HCEC 1CT (cell line): ENCODE results near the gene SEMA4C.
A peak's percentile ranks its signal among the peaks of the same experiment; 100 is the strongest.
"Not testable (repeated sequence)": the region's sequence is repeated elsewhere in the genome, so short reads cannot be mapped to it uniquely, and the experiment has no call there.

Experiments
- DNase-seq: peaks from one replicate; pipeline ENCODE4 v3.0.0-alpha.2; 2017

The SEMA4C gene

DNA sequence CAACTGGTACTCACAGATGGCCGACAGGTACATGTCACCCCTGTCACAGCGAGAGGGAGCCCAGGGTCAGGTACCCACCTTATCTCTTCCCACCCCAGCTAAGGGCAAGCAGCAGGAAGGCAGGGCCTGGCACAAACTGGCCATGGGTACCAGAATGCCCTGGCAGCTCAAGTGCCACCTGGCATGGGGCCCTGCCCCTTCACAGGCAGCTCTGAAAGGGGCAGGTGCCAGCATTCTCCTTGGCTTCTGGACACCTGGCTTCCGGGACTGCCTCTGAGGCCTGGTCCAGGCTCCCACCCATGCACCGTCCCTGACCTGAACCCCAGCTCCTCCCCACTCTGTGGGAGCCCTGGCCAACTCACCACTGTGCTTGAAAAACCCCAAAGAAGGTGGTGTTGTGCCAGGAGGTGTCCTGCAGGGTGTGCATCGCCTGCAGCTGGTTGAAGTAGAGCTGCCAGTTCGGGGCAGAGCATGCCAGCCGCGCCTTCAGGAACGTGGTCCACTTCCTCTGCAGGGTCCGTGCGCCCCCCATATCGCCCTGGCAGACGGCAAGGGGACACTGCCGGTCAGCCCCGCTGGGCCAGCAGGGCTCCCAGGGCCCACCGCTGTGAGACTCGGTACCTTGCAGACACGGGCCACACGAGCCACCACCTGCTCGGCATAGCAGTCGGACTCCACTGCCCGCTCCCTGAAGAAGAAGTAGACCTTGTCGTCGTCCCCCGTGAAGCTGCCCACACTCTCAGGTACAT, 5.4 kb downstream of the SEMA4C start:
- DNase-seq, result no peak

DNA sequence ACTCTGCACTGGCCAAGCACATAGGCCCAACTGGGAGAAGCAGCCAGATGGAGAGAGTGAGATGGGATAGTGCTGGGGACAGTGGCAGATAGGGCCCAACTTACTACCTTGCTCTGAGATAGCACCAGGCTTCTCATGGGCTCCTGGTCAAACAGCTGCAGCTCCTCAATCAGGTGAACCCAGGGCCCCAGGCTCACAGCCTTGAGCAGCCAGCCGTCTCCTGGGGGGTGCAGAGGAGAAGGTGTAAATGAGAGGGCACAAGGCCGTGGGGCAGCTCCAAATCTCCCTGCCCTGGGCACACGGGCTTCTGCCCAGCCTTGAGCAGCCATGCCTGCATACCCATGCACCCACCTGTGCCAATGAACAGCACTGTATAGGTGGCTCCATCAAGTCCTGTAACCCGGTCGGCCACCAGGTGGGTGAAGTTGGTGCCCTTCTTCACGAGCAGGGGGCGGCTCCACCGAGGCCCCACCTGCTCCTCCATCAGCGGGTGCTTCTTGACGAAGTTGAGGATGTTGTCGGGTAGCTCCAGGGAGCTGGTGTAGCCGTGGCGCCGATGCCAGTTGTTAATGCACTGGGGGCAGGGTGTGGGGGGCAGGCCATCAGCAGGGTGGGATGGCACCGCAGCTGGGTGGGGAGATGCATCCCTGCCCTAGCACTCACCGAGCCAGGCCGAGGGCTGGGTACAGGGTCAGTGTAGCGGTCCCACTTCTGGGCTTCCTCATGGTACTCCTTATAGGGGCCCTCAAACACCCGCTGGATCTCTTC, 6.1 kb downstream of the SEMA4C start:
- DNase-seq, result no peak

DNA sequence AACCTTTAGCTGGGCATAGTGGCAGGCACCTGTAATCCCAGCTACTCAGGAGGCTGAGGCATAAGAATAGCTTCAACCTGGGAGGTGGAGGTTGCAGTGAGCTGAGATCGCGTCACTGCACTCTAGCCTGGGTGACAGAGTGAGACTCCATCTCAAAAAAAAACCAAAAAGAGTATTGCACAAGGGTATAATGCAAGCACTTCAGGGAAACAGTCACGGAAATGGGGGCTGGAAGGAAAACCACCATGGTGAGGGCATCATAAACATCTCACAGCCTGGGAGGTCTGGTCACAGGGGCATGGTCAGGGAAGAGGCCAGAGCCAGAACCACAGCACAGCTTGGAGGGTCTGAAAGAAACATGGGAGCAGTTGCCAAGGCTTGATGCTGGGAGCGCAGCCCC, 6.8 kb downstream of the SEMA4C start:
- not testable (repeated sequence) for DNase-seq

DNA sequence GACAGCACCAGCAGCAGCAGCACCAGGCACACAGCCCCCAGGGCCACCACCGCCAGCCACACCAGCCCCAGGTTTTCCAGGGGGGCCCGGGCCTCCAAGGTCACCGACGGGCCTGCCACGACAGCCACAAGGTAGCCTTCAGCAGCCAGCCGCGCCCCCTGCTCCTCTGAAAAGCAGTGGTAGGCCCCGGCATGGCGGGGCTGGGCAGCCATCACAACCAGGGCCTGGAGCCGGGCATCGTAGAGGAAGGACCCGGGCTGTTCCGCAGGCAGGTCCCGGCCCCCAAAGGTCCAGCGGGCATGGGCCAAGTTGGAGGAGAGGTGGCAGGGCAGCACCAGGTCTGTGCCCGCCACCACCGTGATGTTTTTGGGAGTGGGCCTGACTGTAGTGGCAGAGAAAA, 8.8 kb downstream of the SEMA4C start:
- DNase-seq, result no peak

DNA sequence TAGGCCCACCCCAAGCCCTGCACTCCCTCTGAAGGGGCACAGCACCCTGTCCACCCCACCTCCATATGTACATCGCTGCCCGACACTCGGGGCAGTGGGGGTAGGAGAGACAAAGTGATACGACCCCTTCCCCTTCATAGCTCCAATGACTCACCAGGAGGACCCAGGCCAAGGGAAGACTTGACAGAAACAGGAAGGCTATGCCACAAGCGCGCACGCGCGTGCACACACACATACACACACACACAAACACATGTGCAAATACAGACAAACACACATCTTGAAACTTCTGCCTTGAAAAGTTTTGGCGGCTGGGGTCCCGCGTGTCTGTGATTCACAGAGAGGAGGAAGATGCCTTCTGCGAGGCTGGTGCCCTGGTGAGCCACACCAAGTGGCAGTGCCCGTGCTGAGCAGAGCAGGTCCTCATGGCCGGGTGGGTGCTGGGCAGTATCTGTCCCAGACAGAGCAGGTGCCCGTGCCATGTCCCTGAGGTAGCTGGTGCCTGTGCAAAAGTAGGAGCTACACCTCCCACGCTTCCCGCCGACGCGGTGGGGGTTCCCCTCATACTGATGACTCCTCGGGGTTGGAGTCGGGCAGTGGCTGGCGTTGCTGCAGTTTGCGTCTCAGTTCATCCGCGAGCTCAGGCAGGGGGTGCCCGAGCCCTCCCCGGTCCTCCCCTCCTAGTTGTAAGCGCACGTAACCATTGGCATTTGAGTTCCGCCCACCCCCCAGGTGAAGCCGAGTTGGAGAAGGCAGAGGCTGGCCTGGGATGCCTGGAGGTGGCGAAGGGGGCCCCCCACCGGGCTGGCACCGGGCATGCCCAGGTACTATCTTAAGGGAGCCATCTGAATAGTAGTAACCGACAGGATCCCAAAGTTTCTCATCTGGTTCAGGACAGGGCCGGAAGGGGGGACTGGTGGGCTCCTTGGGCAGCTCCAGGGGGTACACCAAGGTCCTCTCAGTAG, 9.5 kb downstream of the SEMA4C start:
- DNase-seq, result no peak

DNA sequence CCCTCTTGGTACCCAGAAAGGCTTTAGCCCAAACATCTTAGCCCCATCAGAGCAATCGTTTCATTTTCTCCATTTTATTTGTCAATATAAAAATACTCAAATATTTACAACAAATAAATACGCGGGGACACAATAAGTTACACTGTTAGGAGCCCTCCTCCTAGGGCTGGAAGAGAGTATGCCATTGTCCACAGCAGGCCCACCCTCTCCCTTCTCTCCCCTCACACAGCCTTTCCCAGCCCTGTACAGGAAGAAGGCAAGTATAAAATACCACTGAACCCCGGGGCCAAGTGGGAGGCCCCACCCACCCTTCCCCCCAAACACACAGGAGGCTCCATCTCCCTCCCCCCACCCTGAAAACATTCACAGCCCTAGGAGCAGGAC, 10.2 kb downstream of the SEMA4C start:
- no peak for DNase-seq

DNA sequence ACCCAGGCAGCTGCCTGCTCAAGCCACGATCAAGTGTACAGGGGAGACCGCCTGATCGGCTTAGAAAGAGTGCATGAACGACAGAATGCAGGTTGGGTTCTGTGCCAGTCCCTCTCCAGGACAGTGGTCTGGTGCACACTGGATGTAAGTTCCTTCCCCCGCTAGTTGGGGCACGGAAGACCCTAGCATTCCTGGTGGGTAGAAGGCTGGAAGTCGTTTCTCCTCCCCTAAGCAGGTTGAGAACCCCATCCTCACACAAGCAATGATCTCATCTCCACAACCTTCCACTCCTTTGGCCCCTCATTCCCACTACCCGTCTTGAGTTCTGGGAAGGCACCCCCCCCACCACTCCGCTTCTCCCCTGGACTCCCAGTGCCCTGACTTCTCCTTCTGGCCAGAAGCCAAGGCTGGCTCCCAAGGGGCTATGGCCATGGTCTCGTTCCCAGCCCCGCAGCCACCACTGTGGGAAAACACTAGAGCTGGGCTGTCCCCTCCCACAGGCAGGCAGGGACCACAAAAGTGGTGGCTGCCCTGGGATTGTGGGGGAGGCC, 10.7 kb downstream of the SEMA4C start:
- no peak for DNase-seq

DNA sequence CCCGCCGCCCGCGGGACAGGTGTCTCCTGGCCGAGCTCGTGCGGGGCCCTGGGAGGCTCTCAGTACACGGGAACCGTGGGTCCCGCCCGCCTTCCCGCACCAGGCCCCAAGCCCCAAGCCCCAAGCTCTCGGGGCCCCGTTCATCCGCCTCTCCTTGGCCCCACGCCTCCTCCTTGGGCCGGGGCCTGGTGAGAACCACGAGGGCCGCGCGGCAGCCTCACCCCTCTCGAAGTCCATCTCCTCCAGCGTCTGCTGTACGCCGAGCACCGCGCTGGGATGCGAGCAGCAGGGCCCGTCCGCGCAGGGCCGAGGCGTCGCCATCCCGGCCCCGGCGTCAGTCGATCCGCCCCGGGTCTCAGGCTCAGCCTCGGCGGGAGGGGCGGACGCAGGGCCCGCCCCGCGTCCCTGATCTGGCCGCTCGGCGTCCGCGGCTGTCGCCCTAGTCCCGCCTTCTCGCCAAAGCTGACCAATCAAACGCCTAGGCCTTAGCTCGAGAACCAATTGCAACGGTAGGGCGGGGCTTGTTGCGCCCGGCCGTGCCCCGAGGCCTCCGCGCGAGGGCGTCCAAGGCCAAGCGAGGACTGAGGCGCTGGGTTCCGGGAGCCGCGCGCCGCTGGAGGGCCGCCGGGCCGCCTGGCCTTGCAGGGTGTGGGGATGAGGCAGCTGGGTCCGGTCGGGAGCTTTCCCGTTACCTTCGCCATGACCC, 12.1 kb downstream of the SEMA4C start, which contains the start of gene ANKRD39:
TSS of gene ANKRD39 (minus strand) at position 350 of the 706 bp plus-strand sequence. CDS start at position 321, 29 bp downstream.
- DNase-seq, result peak; percentile 98

DNA sequence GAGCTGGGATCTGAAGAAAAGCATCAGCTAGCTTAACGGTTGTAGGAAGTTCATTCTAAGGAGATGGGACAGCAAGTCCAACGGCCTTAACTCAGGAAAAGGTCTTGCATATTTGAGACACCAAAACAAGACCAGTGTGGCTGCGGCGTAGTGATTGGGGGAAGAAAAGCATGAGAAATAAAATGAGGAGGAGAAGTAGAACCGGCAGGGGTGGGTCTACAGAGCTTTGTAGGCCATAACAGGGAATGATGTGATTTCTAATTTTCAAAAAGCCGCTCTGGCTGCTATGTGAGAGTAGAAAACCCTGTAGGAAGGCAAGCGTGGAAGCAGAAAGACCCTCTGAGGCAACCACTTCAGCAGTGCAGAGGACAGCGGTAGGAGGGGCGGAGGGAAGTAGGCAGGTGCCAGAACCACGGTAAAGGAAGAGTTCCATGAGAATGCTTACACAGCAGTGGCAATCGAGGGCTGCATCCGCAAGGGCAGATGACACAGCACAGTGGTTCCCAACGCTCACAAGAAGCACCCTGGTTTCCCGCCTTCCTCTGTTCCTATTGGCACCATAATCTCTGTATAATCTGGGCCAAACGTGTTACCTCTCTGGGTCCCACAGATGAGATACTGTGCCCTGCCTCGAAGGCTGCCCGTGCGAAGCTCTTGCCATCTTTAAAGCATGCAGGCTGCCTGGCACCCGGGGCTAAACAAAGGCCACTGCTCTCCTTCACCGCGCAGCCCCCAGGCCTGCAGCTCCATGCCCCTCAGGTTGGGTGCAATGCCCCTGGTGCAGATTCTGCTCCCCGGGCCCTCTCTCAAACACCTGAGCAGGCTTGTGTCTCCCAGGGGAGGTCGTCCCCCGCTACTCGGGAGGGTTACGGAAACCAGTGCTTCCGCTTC, 12.9 kb downstream of the SEMA4C start:
- DNase-seq, result no peak

DNA sequence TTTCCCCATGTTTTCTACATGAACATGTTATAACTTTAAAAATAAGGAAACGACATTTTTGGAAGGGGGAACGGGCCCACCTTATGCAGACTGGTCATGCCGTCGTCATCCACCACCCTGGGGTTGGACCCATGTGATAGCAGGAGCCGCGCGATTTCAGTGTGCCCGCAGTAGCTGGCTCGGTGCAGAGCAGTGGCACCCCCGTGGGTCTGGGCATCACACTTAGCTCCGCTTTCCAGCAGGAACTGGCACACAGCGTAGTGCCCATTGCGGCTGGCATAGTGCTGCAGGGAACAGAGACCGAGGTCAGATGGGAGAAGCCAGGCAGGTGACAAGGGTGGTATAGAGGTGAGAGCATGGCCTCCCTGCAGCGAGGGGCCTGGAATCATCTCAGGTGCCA, 16.6 kb downstream of the SEMA4C start:
- no peak for DNase-seq

DNA sequence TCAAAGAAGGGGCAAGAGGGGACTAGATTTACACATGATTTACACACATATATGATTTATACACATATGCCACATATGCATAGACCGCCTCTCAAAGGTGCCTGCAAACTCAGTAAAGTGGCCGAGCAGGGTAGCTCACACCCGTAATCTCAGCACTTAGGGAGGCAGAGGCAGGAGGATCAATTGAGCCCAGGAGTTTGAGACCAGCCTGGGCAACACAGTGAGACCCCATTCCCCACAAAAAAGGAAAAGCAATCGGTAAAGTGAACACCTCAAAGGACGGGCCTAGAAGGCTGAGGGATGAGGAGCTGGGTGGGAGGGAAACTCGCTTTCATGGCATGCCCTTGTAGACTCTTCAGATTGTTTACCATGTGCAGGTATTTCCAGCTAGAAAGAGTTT, 17.2 kb downstream of the SEMA4C start:
- no peak for DNase-seq

DNA sequence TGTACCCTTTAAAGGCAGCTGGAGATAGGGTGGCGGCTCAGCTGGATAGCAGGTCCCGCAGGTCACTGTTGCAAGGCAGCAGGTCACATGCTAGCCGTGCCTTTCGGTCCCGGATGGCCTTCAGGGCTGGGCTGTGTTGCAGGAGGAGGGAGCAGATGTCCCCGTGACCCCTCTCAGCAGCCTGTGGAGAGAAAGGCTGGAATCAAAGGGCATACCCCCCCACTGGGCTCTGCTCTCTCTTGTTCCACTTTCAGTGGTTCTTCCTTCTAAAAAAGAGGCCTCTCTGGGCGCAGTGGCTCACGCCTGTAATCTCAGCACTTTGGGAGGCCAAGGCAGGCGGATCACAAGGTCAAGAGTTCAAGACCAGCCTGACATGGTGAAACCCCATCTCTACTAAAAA, 21.6 kb downstream of the SEMA4C start:
- no peak for DNase-seq

DNA sequence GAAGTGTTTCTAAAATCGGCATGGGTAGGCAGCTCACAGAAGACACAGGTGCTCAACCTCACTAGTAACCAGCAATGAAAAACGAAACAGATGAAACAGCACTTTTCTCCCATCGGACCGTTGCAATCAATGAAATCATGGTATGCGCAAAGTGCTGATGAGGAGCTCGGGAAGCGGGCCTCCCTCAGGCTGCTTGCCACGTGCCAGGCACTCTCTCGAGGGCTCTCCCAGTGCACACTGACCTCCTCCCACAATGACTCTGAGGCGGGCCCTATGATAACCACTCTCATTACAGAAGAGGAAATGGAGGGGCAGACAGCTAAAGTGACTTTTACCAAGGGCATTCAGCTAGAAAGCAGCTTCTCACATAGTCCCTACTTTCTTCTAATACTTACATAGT, 22.3 kb downstream of the SEMA4C start:
- no peak for DNase-seq

DNA sequence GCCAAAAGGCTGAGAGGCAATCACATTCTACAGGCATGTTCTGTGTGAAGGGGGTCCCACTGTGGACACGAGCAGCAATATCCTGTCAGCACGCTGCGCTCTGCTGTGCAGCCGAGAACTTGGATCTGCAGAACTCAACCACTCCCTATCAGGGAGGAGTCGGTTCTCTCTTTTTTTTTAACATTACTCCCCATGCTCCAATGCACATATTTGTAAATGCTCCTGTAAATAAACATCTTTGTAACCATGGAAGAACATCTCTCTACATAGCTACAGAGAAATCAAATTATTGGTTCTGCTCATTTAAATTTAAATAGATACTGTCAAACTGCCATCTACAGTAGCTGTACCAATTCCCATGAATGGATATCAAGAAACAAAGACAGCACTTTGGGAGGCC, 23.1 kb downstream of the SEMA4C start:
- no peak for DNase-seq

DNA sequence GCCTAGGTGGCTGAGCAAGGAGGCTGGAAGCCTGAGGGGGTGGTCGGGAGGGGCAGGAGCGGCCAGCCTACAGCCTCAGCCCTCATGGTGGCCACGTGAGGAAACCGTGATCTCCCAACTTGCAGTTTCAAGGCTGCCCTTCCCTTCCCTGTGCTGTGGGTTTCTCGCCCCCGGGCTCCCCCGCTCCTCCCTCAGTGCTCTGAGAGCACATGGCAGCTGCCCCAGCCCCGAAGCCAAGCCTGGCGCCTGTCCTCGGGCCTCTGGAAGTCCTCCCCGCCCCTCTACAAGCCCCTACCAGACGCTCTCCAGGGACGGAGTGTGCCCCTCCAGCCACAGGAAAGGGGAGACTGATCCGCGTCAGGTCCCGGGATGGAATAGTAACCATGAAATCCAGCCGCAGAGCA, 25.5 kb downstream of the SEMA4C start:
- no peak for DNase-seq

DNA sequence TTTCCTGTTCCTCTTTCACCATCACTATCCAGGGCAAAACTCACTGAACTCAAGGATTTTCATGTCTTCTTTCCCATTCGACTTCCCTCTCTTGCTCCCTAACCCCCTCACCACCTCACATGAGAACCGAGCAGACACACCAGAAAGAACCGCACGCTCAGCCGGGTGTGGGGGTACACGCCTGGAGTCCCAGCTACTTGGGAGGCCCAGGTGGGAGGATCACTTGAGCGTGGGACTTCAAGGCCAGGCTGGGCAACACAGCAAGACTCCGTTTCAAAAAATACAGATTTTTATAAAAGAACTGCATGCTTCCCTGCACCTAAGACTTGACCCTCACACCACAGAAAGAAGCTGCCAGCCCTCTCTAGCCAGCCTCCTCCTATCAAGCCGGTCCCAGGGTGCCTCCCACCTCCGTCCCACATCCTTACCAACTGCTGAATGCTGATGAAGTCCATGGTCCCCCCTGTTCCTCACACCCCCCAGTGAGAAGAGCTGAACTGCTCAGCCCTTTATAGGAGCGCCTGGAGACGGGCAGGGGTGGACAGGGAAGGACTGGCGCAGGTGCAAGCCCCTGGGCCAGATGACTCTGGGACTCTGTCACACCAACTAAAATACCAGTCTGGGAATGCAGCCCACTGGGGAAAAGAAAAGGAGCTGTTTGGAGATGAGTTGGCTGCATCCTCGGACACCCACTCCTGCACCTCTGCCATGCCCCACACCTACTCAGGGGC, 26.2 kb downstream of the SEMA4C start, which contains the start of gene ANKRD23:
TSS of gene ANKRD23 (minus strand) at position 484 of the 731 bp plus-strand sequence. CDS start at position 455, 29 bp downstream.
- DNase-seq, result no peak

DNA sequence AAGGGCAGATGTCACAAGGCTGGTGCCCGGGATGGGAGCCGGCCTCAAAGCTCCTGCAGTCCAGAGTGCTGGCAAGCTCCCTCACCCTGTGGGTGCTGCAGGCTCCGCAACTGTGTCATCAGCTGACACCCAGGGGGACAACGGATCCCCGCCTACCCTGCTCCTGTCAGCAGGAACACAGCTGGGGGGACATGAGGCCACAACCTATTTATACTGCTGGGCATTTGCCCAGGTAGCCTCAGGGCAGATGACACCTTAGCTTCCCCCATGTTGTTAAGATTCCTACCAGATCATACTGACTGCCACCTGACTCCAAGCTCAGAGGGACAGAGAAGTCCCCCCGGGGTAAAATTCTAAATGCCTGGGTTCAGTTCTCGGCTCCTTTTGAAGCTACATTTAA, 27.3 kb downstream of the SEMA4C start:
- DNase-seq, result no peak

DNA sequence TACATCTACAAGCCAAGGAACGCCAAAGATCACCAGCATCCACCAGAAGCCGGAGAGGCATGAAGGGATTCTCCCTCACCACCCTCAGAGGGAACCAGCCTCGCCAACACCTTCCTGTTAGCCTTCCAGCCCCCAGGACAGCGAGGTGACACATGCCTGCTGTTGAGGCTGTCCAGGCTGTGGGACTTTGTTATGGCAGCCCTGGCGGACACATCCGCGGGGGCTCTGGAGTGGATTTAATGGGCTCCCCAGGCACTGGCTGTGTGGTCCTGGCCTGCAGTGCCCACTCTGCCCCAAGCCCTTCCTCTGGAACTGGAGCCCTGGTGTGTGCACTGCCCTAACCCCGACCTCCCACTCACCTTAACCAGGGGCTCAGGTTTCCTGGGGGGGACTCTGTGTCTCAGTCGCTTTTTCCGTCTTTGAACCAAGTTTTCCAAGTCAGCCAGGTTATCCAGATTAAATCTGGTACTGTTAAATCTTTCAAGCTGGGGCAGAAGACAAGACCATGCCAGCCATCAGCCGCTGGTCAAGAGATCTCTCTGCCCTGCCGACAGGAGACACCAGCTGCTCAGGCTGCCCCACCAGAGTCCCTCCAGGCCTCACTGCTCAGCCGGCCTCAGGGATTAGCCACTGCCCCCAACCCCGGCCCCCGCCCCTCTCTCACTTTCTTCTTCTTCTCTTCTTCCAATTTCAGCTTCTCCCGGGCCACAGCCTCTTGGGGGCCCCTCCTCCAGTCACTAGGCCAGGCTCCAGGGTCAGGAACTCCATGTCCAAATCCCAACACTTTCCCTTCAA, 28.0 kb downstream of the SEMA4C start:
- DNase-seq, result no peak
